DND-41 (cell line): ENCODE data around the gene MAZ.

Experiments
- ATAC-seq: fragments of 200-7000 bp; cut with Tn5 transposase; 3 replicates; pipeline ENCODE4 v1.9.1; 2021; ENCODE audit warnings: low read depth; ENCODE audit not compliant: insufficient read depth
- DNase-seq: peaks from one replicate; pipeline ENCODE4 v3.0.0-alpha.2; 2020
- H2AFZ ChIP-seq: 2 replicates; pipeline ENCODE4 v1.6.0; 2012; ENCODE audit warnings: low read depth, low read length
- H3K27ac ChIP-seq: 2 replicates; pipeline ENCODE4 v1.5.1; 2012; ENCODE audit warnings: low read length, inconsistent platforms
- H3K27me3 ChIP-seq: fragments of 200-600 bp; sonication (generic); 2 replicates; pipeline ENCODE4 v1.6.0; 2012; ENCODE audit warnings: low read length, mild to moderate bottlenecking, inconsistent platforms; ENCODE audit not compliant: insufficient read depth, poor library complexity
- H3K36me3 ChIP-seq: 2 replicates; pipeline ENCODE4 v1.5.1; 2012; ENCODE audit warnings: low read length, inconsistent platforms; ENCODE audit not compliant: insufficient read depth
- H3K4me1 ChIP-seq: 2 replicates; pipeline ENCODE4 v1.5.1; 2012; ENCODE audit warnings: mild to moderate bottlenecking, low read length; ENCODE audit not compliant: insufficient read depth
- H3K4me2 ChIP-seq: 2 replicates; pipeline ENCODE4 v1.6.0; 2012; ENCODE audit warnings: mild to moderate bottlenecking, moderate library complexity, low read length, inconsistent platforms; ENCODE audit not compliant: insufficient read depth
- H3K4me3 ChIP-seq, 2 experiments: fragments of 200-600 bp in 1 of 2; shearing (Covaris generic) in 1 of 2; 2 replicates each; pipeline ENCODE4 v1.5.1; 2012 to 2016; ENCODE audit warnings: inconsistent platforms in 2 of 2, low read length in 2 of 2, mild to moderate bottlenecking in 2 of 2, low read depth in 1 of 2, moderate library complexity in 1 of 2
- H3K79me2 ChIP-seq: 2 replicates; pipeline ENCODE4 v1.6.0; 2012; ENCODE audit warnings: low read length, inconsistent platforms; ENCODE audit not compliant: insufficient read depth
- H3K9ac ChIP-seq: 2 replicates; pipeline ENCODE4 v1.6.0; 2012; ENCODE audit warnings: low read depth, mild to moderate bottlenecking, inconsistent platforms, low read length, moderate library complexity
- H3K9me3 ChIP-seq: 2 replicates; pipeline ENCODE4 v1.5.1; 2012; ENCODE audit warnings: low read length, moderate library complexity, mild to moderate bottlenecking, inconsistent platforms; ENCODE audit not compliant: insufficient read depth, severe bottlenecking
- H4K20me1 ChIP-seq: 2 replicates; pipeline ENCODE4 v1.6.0; 2012; ENCODE audit warnings: low read length; ENCODE audit not compliant: insufficient read depth
- CTCF ChIP-seq: IDR thresholded peaks from 2 replicates; pipeline ENCODE4 v1.5.1; 2012; ENCODE audit warnings: borderline replicate concordance, low read length, moderate library complexity, mild to moderate bottlenecking; ENCODE audit not compliant: poor library complexity, severe bottlenecking; ENCODE audit errors: extremely low read depth
- EZH2 ChIP-seq: IDR thresholded peaks from 3 replicates; pipeline ENCODE4 v1.6.1; 2012; ENCODE audit warnings: borderline replicate concordance, low read depth, mild to moderate bottlenecking, moderate library complexity, low read length, inconsistent platforms; ENCODE audit not compliant: severe bottlenecking

The MAZ gene

DNA sequence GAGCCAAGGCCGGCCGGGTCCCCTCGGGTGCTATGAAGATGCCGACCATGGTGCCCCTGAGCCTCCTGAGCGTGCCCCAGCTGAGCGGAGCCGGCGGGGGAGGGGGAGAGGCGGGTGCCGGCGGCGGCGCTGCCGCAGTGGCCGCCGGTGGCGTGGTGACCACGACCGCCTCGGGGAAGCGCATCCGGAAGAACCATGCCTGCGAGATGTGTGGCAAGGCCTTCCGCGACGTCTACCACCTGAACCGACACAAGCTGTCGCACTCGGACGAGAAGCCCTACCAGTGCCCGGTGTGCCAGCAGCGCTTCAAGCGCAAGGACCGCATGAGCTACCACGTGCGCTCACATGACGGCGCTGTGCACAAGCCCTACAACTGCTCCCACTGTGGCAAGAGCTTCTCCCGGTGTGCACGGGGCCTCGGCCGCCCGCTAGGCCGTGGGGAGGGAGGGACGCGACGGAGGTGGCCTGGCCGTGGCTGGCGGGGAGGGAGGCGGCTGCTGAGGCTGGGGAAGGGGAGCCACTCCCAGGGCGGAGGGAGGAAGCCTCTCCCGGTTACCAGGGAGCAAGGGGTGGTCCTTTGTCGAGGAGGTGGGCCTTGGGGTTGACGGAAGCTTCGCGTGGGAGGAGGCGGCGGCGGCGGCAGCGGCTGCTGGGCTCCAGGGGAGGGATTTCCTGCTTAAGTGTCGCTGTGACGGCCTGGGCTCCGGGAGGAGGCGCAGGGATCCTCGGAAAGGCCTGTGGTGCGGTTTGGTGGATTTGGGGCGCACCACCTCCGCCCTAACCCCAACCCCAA, 1.3 kb downstream of the MAZ start:
- peak overlapping the region; percentile 65 to 96 for H3K4me3 ChIP-seq
- H4K20me1 ChIP-seq, result peaks cover 36% of the 10 kb centered on the region
- H3K9ac ChIP-seq, result peak overlapping the region; percentile 99
- H3K27me3 ChIP-seq, result no peaks in the 10 kb centered on the region
- ATAC-seq (peak; percentile 55), DNase-seq (peak; percentile 95)
- H3K79me2 ChIP-seq, result peaks cover 48% of the 10 kb centered on the region
- H3K27ac ChIP-seq, result peak overlapping the region; percentile 99
- 0 out of 2 replicates have a peak overlapping the region, but pooled peaks have one; percentile 1 for H2AFZ ChIP-seq
- peaks cover 71% of the 10 kb centered on the region for H3K4me1 ChIP-seq
- no peaks in the 10 kb centered on the region for H3K9me3 ChIP-seq
- TF ChIP-seq EZH2 (no peak), CTCF (peak; percentile 67)
- peaks cover 65% of the 10 kb centered on the region for H3K36me3 ChIP-seq
- H3K4me2 ChIP-seq, result peak overlapping the region; percentile 96

DNA sequence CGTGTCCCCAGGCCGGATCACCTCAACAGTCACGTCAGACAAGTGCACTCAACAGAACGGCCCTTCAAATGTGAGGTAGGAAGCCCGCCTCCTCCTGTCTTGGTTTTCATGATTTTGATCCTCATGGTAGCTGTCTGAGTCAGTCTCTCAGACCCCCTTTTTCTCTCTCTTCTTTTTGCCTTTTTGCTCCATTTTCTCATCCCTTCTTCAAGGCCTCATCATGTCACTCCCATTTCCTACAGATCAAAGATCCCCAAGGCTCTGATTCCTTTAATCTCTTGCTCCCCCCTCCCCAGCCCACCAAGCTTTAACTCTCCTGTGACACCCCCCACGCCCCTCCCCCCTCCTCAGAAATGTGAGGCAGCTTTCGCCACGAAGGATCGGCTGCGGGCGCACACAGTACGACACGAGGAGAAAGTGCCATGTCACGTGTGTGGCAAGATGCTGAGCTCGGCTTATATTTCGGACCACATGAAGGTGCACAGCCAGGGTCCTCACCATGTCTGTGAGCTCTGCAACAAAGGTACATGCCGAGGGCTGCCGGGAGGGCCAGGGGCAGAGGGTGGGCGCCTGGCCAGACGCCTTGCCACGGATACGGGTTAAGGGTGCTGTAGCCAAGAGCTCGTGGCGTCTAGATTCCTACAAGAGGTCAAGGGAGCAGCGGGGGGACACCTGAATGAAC, 2.0 kb downstream of the MAZ start:
- H3K27me3 ChIP-seq, result no peaks in the 10 kb centered on the region

GRCh38 chr16:29809031-29809747, 2.9 kb downstream of the MAZ start:
- peak overlapping the region; percentile 99 for H3K27ac ChIP-seq

More for the DNA sequence above, 2.0 kb downstream of the MAZ start:
- Histone ChIP-seq H3K4me2 (peak overlapping the region; percentile 96), H3K36me3 (peaks cover 58% of the 10 kb centered on the region), H4K20me1 (peaks cover 36% of the 10 kb centered on the region), H3K4me1 (peaks cover 68% of the 10 kb centered on the region), H3K27ac (peak overlapping the region; percentile 99), H3K4me3 (peak overlapping the region; percentile 65 to 96), H2AFZ (no peak overlapping the region), H3K79me2 (peaks cover 48% of the 10 kb centered on the region), H3K9ac (peak overlapping the region; percentile 99), H3K9me3 (no peaks in the 10 kb centered on the region)
- ATAC-seq (no peak), DNase-seq (peak; percentile 40)
- TF ChIP-seq CTCF (no peak), EZH2 (no peak)

More at GRCh38 chr16:29809031-29809747, 2.9 kb downstream of the MAZ start:
- Histone ChIP-seq H3K4me2 (peak overlapping the region; percentile 96), H4K20me1 (peaks cover 36% of the 10 kb centered on the region), H3K27me3 (no peaks in the 10 kb centered on the region), H3K4me3 (peak overlapping the region in 1 of 2 experiments; percentile 96; a peak in 2 of 4 replicates), H2AFZ (no peak overlapping the region), H3K9me3 (no peaks in the 10 kb centered on the region), H3K36me3 (peaks cover 49% of the 10 kb centered on the region), H3K79me2 (peaks cover 48% of the 10 kb centered on the region), H3K9ac (peak overlapping the region; percentile 99), H3K4me1 (peaks cover 67% of the 10 kb centered on the region)
- TF ChIP-seq CTCF (no peak), EZH2 (no peak)
- DNase-seq (no peak), ATAC-seq (no peak)
